Measurements from ENCODE around the gene NUMBL.

NUMBL gene

DNA sequence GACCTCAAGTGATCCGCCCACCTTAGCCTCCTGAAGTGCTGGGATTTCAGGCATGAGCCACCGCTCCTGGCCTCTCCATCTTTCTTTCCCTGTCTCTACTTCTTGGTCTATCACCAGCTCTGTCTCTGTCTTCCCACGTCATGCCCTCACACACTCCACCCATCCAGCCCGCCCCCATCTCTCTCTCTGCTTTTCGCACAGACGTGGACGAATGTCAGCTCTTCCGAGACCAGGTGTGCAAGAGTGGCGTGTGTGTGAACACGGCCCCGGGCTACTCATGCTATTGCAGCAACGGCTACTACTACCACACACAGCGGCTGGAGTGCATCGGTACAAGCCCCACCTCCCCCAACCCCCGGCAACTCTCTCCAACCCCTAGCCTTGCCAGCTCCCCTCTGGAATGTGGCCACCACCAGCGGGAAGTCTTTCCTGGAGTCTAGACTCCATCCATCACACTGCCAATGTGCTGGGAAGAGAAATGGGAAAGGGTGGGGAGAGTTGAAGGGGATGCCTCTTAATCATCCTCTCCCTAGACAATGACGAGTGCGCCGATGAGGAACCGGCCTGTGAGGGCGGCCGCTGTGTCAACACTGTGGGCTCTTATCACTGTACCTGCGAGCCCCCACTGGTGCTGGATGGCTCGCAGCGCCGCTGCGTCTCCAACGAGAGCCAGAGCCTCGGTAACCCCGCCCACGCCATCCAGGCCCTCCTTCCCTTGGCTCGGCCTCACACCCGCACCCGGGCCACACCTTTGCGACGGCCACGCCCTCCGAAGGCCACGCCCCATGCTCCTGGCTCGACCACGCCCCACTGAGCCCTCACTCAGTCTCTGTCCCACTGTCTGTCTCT is 66.8 kb downstream of the NUMBL start:
- peak overlapping the region; percentile 51 for H3K27ac ChIP-seq
- no peak for TF ChIP-seq ZFX (IDR thresholded peaks at IDR 0.05; ENCODE audit: borderline replicate concordance)
- TF ChIP-seq, protein P1, sequence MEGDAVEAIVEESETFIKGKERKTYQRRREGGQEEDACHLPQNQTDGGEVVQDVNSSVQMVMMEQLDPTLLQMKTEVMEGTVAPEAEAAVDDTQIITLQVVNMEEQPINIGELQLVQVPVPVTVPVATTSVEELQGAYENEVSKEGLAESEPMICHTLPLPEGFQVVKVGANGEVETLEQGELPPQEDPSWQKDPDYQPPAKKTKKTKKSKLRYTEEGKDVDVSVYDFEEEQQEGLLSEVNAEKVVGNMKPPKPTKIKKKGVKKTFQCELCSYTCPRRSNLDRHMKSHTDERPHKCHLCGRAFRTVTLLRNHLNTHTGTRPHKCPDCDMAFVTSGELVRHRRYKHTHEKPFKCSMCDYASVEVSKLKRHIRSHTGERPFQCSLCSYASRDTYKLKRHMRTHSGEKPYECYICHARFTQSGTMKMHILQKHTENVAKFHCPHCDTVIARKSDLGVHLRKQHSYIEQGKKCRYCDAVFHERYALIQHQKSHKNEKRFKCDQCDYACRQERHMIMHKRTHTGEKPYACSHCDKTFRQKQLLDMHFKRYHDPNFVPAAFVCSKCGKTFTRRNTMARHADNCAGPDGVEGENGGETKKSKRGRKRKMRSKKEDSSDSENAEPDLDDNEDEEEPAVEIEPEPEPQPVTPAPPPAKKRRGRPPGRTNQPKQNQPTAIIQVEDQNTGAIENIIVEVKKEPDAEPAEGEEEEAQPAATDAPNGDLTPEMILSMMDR (IDR thresholded peaks at IDR 0.05): peak; percentile 6; the same call in 1 of the 2 replicates

DNA sequence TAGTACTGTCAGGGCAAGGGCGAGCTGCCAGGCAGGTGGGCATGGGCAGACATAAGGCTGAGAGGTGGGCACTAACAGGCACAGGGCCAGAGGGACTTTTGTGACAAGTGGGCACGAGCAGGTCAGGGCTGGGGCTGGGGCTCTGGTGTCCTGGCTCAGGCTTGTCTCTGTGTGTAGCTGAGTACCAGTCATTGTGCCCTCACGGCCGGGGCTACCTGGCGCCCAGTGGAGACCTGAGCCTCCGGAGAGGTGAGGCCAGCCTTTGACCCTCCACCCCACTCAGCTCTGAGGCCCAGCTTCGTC is 67.7 kb downstream of the NUMBL start:
- TF ChIP-seq, protein P1 (IDR thresholded peaks at IDR 0.05): no peak
- no peak for TF ChIP-seq ZFX (IDR thresholded peaks at IDR 0.05; ENCODE audit: borderline replicate concordance)
- peak overlapping the region; percentile 51 for H3K27ac ChIP-seq

DNA sequence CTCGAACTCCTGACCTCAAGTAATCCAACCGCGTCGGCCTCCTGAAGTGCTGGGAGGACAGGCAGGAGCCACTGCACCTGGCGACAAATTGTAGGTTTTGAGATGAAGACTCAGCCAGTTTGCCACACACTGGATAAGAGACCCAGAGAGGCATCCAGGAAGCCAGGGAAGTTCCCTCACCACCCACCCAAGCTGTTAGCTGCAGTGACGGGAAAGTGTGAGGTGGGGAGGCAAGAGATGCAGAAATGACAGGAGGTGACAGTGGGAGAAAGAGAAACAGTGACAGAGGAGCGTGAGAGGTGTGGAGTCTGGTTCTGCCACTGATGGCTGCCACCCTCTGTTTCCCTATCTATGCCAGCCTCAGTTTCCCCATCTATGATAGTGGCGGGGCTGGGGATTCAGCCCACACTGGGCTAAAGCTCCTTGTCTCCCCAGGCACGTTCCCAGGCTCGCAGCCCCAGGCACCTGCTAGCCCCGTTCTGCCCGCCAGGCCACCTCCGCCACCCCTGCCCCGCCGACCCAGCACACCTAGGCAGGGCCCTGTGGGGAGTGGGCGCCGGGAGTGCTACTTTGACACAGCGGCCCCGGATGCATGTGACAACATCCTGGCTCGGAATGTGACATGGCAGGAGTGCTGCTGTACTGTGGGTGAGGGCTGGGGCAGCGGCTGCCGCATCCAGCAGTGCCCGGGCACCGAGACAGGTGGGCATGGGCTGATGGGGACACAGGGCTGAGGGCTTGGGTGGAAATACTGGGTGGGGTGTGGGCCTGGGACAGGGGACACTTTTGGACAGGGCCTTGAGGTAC is 68.3 kb downstream of the NUMBL start:
- H3K27ac ChIP-seq: peak overlapping the region; percentile 51; the same call in 1 of the 2 replicates
- TF ChIP-seq, protein P1 (IDR thresholded peaks at IDR 0.05): no peak
- TF ChIP-seq ZFX (IDR thresholded peaks at IDR 0.05; ENCODE audit: borderline replicate concordance): no peak

DNA sequence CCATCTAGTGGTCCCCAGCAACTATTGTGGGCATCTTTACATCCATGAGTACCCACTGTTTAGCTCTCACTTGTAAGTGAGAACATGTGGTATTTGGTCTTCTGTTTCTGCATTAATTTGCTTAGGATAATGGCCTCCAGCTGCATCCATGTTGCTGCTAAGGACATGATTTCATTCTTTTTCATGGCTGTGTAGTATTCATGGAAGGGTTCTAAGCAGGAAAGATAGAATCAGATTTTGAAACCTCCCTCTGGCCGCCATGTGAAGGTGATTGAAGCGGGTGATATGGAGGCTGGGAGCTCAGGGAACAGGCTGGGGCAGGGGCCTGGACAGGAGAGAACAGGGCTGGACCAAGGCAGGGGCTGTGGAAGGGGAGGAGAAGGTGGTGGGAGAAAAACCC is 69.2 kb downstream of the NUMBL start:
- TF ChIP-seq ZFX (IDR thresholded peaks at IDR 0.05; ENCODE audit: borderline replicate concordance): no peak
- TF ChIP-seq, protein P1 (IDR thresholded peaks at IDR 0.05): no peak
- no peak overlapping the region for H3K27ac ChIP-seq

DNA sequence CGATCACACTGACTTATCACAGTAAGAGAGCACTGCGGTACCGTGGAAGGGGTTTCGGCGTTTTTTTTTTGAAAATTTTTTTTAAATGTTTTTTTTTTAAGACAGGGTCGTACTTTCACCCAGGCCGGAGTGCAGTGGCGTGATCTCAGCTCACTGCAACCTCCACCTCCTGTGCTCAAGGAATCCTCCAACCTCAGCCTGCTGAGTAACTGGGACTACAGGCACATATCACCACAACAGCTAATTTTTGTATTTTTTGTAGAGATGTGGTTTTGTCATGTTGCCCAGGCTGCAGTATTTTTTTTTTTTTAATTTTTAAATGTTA is 70.3 kb downstream of the NUMBL start:
- no peak overlapping the region for H3K27ac ChIP-seq
- TF ChIP-seq, protein P1 (IDR thresholded peaks at IDR 0.05): no peak
- no peak for TF ChIP-seq ZFX (IDR thresholded peaks at IDR 0.05; ENCODE audit: borderline replicate concordance)

DNA sequence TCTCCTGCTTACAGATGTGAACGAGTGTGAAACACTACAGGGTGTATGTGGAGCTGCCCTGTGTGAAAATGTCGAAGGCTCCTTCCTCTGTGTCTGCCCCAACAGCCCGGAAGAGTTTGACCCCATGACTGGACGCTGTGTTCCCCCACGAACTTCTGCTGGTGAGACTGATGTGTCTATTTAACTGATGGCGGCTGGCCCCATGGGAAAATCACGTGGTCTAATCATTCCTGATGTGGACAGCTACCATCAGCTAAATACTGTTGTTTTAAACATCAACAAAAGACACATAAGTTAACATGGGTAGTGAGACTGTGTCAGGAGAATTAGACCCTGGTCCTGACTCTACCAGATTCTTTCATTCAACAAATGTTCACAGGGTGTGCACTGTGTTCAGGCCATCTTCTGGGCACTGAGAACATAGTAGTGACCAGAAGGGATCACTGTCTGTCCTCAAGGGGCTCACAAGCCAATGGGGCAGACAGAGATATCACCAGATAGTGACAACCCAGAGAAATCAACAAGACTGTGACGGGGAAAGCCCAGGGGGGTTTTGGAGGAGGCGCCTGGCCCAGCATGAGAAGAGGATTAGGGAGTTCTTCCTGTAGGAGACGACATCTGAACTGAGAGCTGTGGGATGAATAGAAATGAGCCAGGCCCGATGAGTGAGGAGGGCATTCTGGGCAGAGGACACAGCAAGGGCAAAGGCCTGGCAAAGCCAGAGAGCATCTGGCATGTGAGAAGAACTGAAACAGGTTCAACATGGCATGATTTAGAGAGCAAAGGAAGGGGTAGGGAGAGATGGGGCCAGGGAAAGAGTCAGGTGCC is 70.9 kb downstream of the NUMBL start:
- TF ChIP-seq, protein P1 (IDR thresholded peaks at IDR 0.05): no peak
- TF ChIP-seq ZFX (IDR thresholded peaks at IDR 0.05; ENCODE audit: borderline replicate concordance): no peak
- H3K27ac ChIP-seq: no peak overlapping the region
